ENCODE measurements around the gene ITGB3BP. TPM values are rescaled to one million over a fixed set of nuclear protein-coding genes. Genes with fewer than 3 reads are reported as not detected.

The ITGB3BP gene
- total RNA-seq, 1 experiment from 2014 or later: 50.2 TPM

DNA sequence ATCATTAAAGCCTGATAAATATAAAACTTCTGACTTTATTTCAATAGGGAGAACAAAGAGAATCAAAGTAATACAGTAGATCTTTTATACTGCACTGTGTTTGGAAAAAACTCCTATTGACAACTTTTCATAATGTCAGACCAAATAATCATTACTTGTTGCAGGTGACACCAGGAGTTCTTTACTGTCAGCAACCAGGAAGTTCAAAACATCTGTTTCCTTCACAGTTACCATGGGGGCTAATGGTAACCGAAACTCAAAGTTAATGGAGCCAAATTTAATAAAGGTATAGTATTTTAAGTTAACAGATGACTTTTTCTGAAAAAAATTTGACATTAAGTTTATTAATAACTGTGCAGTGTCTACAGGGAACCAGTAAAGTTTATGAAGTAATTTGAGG, 10.9 kb upstream of the ITGB3BP start:
- Histone ChIP-seq H3K4me1 (ENCODE audit: control insufficient read depth in 1 of 2, insufficient read depth in 2 of 2, low read length in 2 of 2) (no peaks in the 10 kb centered on the region), H3K9me2 (ENCODE audit: insufficient read depth) (no peaks in the 10 kb centered on the region), H3K27ac (ENCODE audit: low read depth, low read length) (no peak overlapping the region), H2AFZ (ENCODE audit: low read depth, low read length, poor library complexity, severe bottlenecking) (no peak overlapping the region), H3K36me3 (ENCODE audit: control insufficient read depth in 1 of 2, insufficient read depth in 2 of 2, low read length in 2 of 2) (peaks cover 0 to 9% of the 10 kb centered on the region in 2 experiments; a peak in 1 of 4 replicates), H3K9ac (ENCODE audit: low read length) (no peak overlapping the region), H4K20me1 (ENCODE audit: insufficient read depth) (no peaks in the 10 kb centered on the region), H3K4me2 (ENCODE audit: low read length) (no peak overlapping the region), H3K79me2 (ENCODE audit: insufficient read depth, low read length) (no peaks in the 10 kb centered on the region), H3K9me3 (ENCODE audit: control insufficient read depth in 1 of 2, insufficient read depth in 1 of 2, low read depth in 1 of 2, low read length in 2 of 2) (no peaks in the 10 kb centered on the region), H3K27me3 (ENCODE audit: insufficient read depth, low read length) (no peaks in the 10 kb centered on the region), H3K4me3 (replicated peaks in 1 of 2; ENCODE audit: low read depth in 1 of 2, low read length in 2 of 2) (no peak overlapping the region)
- intact Hi-C loops (cut with micrococcal nuclease): no loop called here
- ATAC-seq (no peak), DNase-seq (ENCODE audit: low read depth, low spot score) (no peak)
- TF ChIP-seq ZNF274 (IDR thresholded peaks at IDR 0.05; ENCODE audit: low read depth, low read length) (no peak), TCF7L2 (IDR thresholded peaks at IDR 0.05; ENCODE audit: borderline replicate concordance, extremely low read depth, insufficient read depth, insufficient read length) (no peak), RAD21 (IDR thresholded peaks at IDR 0.05; ENCODE audit: low read depth) (no peak), SRF (IDR thresholded peaks at IDR 0.05; ENCODE audit: low read depth) (no peak), POLR2A (IDR thresholded peaks at IDR 0.05; ENCODE audit: borderline replicate concordance, extremely low read depth, insufficient read depth, insufficient read length) (no peak), SIN3A (IDR thresholded peaks at IDR 0.05; ENCODE audit: low read depth) (no peak), JUND (IDR thresholded peaks at IDR 0.05) (no peak), EZH2phosphoT487 (IDR thresholded peaks at IDR 0.05; ENCODE audit: borderline replicate concordance) (no peak), FOSL1 (IDR thresholded peaks at IDR 0.05; ENCODE audit: low read depth) (no peak), EZH2 (IDR thresholded peaks at IDR 0.05) (no peak), SP1 (IDR thresholded peaks at IDR 0.05; ENCODE audit: low read depth) (no peak)
- TF ChIP-seq, protein P1, sequence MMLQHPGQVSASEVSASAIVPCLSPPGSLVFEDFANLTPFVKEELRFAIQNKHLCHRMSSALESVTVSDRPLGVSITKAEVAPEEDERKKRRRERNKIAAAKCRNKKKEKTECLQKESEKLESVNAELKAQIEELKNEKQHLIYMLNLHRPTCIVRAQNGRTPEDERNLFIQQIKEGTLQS (IDR thresholded peaks at IDR 0.05): no peak
- TF ChIP-seq, protein P2, sequence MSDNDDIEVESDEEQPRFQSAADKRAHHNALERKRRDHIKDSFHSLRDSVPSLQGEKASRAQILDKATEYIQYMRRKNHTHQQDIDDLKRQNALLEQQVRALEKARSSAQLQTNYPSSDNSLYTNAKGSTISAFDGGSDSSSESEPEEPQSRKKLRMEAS (IDR thresholded peaks at IDR 0.05): no peak
- ChIA-PET CTCF (no interaction called here), RAD21 (ENCODE audit: low non-redundant PET in 1 of 2, low total read pairs in 2 of 2, uncharacterized antibody in 2 of 2, unreplicated experiment in 2 of 2) (no interaction called here), POLR2A (no interaction called here)
- no TSS peak for BruUV-seq (replicated peaks)

DNA sequence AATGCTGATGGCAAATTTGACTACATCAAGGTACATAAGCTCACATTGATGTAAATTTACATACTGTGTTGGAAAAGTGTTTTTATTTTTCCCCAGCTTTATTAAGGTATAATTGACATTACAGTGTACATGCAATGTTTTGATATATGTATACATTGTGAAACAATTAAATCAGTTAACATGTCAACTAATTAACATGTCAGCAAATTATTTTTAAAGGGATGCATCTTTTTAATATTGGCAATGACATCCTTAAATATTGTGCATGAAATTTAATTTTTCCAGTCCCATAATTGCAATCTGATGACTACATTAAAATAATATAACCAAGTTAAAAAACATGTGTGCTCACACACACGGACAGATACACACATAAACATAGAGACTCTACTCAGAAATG, 9.7 kb upstream of the ITGB3BP start:
- ATAC-seq (no peak), DNase-seq (ENCODE audit: low read depth, low spot score) (no peak)
- Histone ChIP-seq H3K4me2 (ENCODE audit: low read length) (no peak overlapping the region), H3K4me3 (replicated peaks in 1 of 2; ENCODE audit: low read depth in 1 of 2, low read length in 2 of 2) (no peak overlapping the region), H3K9ac (ENCODE audit: low read length) (no peak overlapping the region), H3K27ac (ENCODE audit: low read depth, low read length) (no peak overlapping the region), H3K79me2 (ENCODE audit: insufficient read depth, low read length) (no peaks in the 10 kb centered on the region), H3K27me3 (ENCODE audit: insufficient read depth, low read length) (no peaks in the 10 kb centered on the region), H3K4me1 (ENCODE audit: control insufficient read depth in 1 of 2, insufficient read depth in 2 of 2, low read length in 2 of 2) (no peaks in the 10 kb centered on the region), H3K9me3 (ENCODE audit: control insufficient read depth in 1 of 2, insufficient read depth in 1 of 2, low read depth in 1 of 2, low read length in 2 of 2) (no peaks in the 10 kb centered on the region), H3K9me2 (ENCODE audit: insufficient read depth) (no peaks in the 10 kb centered on the region), H4K20me1 (ENCODE audit: insufficient read depth) (no peaks in the 10 kb centered on the region), H3K36me3 (ENCODE audit: control insufficient read depth in 1 of 2, insufficient read depth in 2 of 2, low read length in 2 of 2) (peaks cover 0 to 9% of the 10 kb centered on the region in 2 experiments; a peak in 1 of 4 replicates), H2AFZ (ENCODE audit: low read depth, low read length, poor library complexity, severe bottlenecking) (no peak overlapping the region)
- CTCF ChIA-PET: no interaction called here
- no TSS peak for BruUV-seq (replicated peaks)
- RAD21 ChIA-PET (ENCODE audit: low non-redundant PET in 1 of 2, low total read pairs in 2 of 2, uncharacterized antibody in 2 of 2, unreplicated experiment in 2 of 2): no interaction called here
- POLR2A ChIA-PET: no interaction called here
- intact Hi-C loops (cut with micrococcal nuclease): no loop called here
- no peak for TF ChIP-seq ZNF274 (IDR thresholded peaks at IDR 0.05; ENCODE audit: low read depth, low read length)
- no peak for TF ChIP-seq SIN3A (IDR thresholded peaks at IDR 0.05; ENCODE audit: low read depth)
- TF ChIP-seq, protein P3, sequence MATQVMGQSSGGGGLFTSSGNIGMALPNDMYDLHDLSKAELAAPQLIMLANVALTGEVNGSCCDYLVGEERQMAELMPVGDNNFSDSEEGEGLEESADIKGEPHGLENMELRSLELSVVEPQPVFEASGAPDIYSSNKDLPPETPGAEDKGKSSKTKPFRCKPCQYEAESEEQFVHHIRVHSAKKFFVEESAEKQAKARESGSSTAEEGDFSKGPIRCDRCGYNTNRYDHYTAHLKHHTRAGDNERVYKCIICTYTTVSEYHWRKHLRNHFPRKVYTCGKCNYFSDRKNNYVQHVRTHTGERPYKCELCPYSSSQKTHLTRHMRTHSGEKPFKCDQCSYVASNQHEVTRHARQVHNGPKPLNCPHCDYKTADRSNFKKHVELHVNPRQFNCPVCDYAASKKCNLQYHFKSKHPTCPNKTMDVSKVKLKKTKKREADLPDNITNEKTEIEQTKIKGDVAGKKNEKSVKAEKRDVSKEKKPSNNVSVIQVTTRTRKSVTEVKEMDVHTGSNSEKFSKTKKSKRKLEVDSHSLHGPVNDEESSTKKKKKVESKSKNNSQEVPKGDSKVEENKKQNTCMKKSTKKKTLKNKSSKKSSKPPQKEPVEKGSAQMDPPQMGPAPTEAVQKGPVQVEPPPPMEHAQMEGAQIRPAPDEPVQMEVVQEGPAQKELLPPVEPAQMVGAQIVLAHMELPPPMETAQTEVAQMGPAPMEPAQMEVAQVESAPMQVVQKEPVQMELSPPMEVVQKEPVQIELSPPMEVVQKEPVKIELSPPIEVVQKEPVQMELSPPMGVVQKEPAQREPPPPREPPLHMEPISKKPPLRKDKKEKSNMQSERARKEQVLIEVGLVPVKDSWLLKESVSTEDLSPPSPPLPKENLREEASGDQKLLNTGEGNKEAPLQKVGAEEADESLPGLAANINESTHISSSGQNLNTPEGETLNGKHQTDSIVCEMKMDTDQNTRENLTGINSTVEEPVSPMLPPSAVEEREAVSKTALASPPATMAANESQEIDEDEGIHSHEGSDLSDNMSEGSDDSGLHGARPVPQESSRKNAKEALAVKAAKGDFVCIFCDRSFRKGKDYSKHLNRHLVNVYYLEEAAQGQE (IDR thresholded peaks at IDR 0.05; ENCODE audit: low read depth): no peak
- TF ChIP-seq YY1 (IDR thresholded peaks at IDR 0.05; ENCODE audit: extremely low read depth, insufficient replicate concordance, low read depth, low read length): no peak
- TF ChIP-seq FOSL1 (IDR thresholded peaks at IDR 0.05; ENCODE audit: low read depth): no peak
- TF ChIP-seq, protein P4, sequence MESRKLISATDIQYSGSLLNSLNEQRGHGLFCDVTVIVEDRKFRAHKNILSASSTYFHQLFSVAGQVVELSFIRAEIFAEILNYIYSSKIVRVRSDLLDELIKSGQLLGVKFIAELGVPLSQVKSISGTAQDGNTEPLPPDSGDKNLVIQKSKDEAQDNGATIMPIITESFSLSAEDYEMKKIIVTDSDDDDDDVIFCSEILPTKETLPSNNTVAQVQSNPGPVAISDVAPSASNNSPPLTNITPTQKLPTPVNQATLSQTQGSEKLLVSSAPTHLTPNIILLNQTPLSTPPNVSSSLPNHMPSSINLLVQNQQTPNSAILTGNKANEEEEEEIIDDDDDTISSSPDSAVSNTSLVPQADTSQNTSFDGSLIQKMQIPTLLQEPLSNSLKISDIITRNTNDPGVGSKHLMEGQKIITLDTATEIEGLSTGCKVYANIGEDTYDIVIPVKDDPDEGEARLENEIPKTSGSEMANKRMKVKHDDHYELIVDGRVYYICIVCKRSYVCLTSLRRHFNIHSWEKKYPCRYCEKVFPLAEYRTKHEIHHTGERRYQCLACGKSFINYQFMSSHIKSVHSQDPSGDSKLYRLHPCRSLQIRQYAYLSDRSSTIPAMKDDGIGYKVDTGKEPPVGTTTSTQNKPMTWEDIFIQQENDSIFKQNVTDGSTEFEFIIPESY (IDR thresholded peaks at IDR 0.05; ENCODE audit: extremely low read depth, insufficient replicate concordance, low read length): no peak
- TF ChIP-seq SP1 (IDR thresholded peaks at IDR 0.05; ENCODE audit: low read depth): no peak
- TF ChIP-seq EGR1 (IDR thresholded peaks at IDR 0.05; ENCODE audit: low read depth): no peak

Data from HCT116 (cell line).